Activated CD4-positive, alpha-beta T cell treated with anti-CD3 and anti-CD28 coated beads, Interleukin-2, amount 50 U/mL, for 16 hours (primary cell): Measurements from ENCODE around the gene ACTA2.
"Not testable (repeated sequence)": the region's sequence is repeated elsewhere in the genome, so short reads cannot be mapped to it uniquely, and the experiment has no call there.

Experiments used
- DNase-seq: peaks from one replicate; pipeline ENCODE4 v3.0.0-alpha.2; 2020

ACTA2 gene

GRCh38 chr10:88949051-88949450 lies 3.5 kb downstream of the ACTA2 start:
- DNase-seq, result no peak

GRCh38 chr10:88946965-88947590 lies 5.5 kb downstream of the ACTA2 start:
- DNase-seq, result no peak

GRCh38 chr10:88946200-88946599 lies 6.4 kb downstream of the ACTA2 start:
- no peak for DNase-seq

DNA sequence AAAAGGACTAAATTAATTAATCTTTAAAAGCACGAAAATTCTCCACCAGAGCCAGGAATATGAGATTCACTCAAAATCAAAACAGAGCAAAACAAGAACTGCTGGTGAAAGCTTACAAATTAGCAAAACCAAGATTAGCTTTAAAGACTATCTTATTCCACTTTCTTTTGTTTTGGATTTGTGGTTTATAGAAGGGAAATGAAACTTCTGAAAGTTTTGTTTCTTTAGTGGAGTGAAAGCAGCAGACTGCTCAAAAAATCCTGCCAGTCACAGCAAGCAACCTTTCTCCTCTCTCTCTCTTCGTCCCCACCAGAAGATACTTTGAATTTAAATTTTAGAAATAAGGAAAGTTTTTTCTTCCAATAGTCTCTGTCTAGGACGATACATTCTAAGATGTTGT lies 7.8 kb downstream of the ACTA2 start:
- DNase-seq, result peak; percentile 12

GRCh38 chr10:88943778-88944177 lies 8.8 kb downstream of the ACTA2 start:
- DNase-seq, result no peak

DNA sequence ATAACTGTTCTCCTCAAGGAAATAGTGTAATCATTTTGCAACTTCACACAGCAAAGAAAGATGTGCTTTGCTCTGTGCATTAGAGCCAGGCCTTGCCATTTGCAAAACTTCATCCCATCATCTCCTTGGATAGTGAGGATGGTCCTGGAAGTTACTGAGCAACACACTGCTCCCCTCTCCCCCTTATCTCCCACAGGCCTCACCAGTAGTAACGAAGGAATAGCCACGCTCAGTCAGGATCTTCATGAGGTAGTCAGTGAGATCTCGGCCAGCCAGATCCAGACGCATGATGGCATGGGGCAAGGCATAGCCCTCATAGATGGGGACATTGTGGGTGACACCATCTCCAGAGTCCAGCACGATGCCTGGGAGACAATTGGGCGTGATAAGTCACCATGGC lies 11.5 kb downstream of the ACTA2 start:
- DNase-seq, result no peak

DNA sequence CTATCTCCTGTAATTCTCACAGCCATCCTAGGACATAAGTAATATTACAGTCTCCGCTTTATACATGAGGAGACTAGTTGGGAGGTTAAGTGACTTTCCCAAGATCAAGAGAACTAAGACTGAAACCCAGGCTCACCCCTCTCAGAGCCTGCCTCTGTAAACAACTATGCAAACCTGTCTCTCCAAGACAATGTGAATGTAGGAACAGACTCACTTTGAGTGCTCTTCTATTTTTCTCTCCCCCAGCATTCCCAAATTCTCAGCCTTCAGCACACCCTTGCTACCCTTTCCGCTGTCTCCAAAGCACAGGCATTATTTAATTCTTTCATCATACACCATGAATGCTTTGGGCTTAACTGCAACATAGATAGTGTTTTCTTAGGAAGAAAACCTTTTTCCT lies 13.6 kb downstream of the ACTA2 start:
- DNase-seq, result no peak

DNA sequence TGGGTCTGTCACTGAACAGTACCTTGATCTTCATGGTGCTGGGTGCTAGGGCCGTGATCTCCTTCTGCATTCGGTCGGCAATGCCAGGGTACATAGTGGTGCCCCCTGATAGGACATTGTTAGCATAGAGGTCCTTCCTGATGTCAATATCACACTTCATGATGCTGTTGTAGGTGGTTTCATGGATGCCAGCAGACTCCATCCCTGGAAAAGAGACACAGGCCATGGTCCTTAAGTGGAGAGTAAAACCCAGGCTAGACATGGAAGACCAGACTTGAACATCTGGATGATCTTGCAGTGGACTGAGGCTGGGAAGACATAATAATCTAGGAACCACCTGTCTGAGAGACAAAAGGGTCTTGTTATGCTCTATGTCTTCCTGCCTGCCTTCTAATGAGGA lies 14.5 kb downstream of the ACTA2 start:
- DNase-seq, result no peak

- no peak for DNase-seq
These were observed 15.9 kb downstream of the ACTA2 start for GRCh38 chr10:88936656-88937055.

DNA sequence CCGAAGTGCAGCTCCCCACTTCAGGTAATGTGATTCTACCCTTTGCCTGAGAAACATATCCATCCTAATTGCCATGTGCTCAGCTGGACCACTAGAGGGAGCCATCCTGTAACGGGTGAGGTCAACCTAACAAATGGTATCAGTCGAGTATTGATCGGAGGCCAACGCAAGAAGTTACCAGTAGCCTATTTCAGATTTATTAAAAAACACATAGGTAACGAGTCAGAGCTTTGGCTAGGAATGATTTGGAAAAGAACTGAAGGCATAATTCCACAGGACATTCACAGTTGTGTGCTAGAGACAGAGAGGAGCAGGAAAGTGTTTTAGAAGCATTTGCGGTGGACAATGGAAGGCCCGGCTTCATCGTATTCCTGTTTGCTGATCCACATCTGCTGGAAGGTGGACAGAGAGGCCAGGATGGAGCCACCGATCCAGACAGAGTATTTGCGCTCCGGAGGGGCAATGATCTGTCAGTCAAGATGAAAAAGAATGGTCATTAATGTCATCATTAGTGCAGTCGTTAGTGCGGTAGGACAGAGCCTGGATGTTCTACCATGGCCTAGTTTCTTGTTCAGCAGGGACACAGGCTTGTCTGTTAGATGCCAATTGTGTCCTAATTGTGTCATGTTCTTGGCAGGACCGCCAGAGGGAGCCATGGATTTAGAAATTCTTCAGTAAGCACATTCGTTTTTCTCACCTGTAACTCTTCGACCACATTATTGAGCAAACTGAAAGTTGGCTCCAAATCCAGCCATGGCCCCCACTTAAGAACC lies 17.5 kb downstream of the ACTA2 start:
- DNase-seq, result peak; percentile 77

DNA sequence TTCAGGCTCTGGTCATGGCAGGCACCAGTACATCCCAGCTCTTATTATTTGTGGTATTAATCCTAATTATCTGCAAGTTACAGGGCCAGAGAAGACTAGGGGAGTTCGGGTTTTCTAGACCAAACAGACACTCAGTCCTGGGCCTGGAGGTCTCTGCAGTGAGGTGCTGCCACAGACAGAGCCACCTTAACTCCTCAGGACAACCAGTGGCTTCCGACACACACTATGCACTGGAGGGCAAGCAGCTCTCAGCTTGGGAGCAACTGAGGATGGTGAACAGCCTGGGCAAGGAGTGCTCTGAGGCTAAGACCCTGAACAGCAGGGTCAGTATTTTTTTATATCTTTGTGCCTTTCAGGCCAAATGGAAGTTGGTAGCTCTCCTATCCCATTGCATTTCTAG lies 19.0 kb downstream of the ACTA2 start:
- DNase-seq, result no peak

DNA sequence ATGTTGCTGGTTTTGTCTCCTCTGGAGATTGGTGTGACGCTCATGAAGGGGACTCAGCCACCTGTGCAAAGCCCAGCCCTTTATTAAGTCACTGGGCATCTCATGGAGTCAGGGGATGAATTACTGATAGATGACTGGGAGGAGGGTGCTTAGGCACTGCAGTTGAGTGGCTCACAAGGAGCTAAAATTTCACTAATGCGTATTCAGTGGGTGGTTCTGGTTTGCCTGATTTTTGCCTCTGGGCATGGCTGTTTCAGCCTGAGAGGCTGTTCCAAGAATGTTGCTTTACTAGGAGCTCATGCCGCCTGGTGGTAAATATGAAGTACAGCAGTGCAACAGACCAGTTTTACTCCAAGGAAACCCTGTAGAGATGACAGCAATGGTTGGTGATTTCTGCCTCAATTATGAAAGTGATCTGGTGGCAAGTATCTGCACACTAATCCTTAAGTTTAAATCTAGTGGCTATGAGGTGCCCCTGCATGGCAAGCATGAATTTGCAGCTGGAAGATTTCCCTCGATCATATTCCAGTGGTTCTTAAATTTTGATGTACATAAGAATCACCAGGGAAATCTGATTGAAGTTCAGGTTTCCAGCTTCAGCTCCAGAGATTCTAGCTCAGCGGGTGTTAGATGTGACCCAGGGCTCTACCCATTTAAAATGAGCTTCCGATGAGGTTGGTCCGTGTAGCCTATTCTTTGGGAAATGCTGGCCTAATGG lies 19.9 kb downstream of the ACTA2 start:
- peak; percentile 66 for DNase-seq

- not testable (repeated sequence) for DNase-seq
These were observed 20.5 kb downstream of the ACTA2 start for GRCh38 chr10:88932029-88932428.

GRCh38 chr10:88931548-88931947 lies 21.0 kb downstream of the ACTA2 start:
- no peak for DNase-seq

- DNase-seq, result no peak
These were observed 24.3 kb downstream of the ACTA2 start for GRCh38 chr10:88928254-88928653.

GRCh38 chr10:88927416-88927690 lies 25.2 kb downstream of the ACTA2 start:
- no peak for DNase-seq

- DNase-seq, result no peak
These were observed 25.8 kb downstream of the ACTA2 start for GRCh38 chr10:88926566-88927415.

DNA sequence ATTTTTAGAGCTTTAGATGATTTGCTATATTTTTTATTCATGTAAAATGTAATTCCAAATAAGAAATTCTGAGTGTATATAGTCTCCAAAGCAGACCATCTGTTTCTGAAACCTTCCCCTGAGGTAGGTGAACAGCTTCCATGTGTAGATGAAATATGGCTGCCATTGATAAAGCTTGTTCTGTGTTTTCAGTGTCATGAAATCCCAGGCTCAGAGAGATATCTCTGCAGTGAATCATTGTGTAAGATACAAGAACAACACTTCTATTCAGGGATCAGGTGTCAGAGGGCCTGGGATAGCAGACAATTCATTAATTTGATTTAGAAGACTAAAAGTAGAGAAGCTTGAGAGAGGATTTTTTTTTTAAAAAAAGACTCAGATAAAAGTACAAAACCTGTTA lies 29.1 kb downstream of the ACTA2 start:
- DNase-seq, result no peak

DNA sequence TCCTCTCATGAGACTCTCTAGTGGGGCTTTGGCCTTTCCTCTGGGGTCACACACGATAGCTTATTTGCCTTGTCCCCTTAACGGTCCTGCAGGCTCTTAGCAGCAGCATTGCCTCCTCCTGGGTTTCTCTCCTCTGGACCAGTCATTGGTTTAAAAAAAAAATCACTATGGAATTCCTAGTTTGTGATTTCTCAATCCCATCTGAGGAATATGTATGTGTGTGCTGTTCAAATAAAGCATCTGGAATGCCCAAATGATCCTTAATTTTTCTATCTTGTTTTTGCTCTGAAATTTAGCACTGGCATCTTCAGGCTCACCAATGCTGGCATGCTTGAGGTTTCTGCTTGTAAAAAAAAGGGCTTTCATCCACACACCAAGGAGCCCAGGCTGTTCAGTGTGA lies 30.5 kb downstream of the ACTA2 start:
- DNase-seq, result no peak

DNA sequence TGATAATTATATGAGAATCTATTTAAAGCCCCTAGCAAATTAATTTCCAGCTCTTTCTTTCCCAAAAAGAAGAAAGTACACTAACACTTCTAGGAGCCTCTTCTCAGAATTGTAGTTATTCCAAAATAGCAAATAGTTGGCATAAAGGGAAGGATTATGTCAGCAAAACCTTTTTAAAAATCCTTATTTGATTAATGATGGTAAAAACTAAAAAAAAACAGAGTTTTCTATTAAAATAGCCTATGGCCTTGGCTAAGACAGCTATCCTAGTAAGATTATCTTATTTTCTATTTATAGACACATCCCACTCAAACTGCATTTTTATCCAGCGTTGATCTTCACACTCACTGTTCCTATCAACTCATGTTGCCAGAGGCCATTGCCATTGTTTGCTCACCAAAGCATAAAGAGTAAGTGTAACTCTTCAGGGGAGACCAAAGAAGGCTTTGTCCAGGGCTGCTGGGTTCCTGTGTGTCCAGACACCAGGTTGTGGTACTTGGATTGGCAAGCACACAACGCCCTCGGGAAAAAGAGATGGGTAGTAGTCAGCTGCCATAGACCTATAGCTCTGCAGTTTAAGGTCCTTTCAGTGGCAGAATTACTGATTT lies 31.5 kb downstream of the ACTA2 start:
- no peak for DNase-seq

DNA sequence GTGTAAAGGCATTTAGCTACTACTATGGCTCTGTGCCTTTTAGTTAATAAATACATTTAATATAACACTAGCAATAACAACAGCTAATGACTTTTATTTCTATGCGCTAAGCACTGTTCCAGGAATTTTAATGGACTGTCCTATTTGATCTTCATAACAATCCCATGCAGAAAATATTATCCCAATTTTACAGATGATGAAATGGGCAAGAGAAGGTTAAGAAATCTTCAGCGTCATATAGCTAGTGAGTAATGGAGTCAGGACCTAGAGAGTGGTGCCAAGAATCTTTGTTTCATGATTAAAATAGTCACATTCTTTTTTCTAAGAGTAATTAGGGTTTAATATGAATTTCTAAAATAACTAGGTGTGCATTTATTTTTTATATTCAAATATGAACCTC lies 32.4 kb downstream of the ACTA2 start:
- no peak for DNase-seq

DNA sequence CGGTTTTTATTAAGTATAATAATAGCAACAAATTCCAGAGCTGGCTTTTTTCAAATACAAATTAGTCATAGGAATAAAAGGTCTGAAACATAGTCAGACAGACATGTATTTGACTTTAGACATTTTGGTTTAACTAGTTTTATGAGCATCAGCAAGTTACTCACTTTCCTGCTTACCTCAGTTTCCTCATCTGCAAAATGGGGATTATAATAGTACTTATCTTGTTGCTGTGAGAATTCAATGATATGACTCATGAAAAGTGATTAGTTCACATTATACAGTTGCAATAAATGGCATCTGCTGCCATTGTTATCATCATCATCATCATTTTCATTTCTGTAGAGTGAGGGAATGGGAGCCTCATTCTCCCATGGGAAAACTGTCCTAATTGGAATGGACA lies 33.5 kb downstream of the ACTA2 start:
- no peak for DNase-seq
